ENCODE measurements around the gene EEF2K.

Gene EEF2K

DNA sequence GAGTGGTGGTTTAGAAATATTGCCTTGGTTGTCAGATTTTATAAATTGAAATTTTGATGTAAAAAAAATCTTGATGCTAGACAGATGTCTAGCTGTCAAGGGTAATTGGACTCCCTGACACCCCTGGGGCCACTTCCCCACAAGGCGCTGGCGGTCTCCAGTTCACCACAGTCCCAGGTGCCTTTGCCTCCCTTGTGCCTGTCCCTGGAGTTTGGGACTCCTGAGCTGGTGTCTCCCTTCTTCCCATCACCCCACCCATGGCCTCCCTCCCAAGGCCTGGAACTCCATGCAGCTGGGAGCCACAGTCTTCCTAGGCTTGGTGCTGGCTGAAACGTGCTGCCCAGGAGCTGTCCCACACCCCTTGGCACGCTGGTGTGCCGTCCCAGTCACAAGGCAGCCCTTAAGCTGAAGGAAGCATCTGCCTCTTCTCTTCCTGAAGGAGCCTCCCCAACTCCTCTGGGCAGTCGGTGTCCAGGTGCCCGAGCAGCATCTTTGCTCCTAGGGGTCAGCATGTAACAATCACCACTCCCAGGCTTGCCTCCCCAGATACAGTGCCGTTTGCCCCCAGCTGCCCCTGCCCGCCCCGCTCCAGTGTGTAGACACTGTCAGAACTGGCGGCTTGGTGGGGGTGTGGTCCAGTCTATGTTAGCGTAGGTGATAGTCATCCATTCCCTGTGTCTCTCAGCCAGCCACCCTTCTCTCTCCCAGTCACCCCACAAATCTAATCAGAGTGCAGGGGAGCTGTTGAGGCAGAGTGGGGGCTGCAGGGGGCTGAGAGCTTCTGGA lies 117.3 kb downstream of the EEF2K start:
- no peak overlapping the region for H3K4me3 ChIP-seq (ENCODE audit: low read depth, low read length)
- no peak for DNase-seq (ENCODE audit: low read depth, low spot score)
- TF ChIP-seq, protein P1, sequence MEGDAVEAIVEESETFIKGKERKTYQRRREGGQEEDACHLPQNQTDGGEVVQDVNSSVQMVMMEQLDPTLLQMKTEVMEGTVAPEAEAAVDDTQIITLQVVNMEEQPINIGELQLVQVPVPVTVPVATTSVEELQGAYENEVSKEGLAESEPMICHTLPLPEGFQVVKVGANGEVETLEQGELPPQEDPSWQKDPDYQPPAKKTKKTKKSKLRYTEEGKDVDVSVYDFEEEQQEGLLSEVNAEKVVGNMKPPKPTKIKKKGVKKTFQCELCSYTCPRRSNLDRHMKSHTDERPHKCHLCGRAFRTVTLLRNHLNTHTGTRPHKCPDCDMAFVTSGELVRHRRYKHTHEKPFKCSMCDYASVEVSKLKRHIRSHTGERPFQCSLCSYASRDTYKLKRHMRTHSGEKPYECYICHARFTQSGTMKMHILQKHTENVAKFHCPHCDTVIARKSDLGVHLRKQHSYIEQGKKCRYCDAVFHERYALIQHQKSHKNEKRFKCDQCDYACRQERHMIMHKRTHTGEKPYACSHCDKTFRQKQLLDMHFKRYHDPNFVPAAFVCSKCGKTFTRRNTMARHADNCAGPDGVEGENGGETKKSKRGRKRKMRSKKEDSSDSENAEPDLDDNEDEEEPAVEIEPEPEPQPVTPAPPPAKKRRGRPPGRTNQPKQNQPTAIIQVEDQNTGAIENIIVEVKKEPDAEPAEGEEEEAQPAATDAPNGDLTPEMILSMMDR (IDR thresholded peaks at IDR 0.05; ENCODE audit: low read depth, low read length): no peak
- in situ Hi-C loops (cut with HindIII; ENCODE audit: low sequenced_read_pairs): no loop called here

DNA sequence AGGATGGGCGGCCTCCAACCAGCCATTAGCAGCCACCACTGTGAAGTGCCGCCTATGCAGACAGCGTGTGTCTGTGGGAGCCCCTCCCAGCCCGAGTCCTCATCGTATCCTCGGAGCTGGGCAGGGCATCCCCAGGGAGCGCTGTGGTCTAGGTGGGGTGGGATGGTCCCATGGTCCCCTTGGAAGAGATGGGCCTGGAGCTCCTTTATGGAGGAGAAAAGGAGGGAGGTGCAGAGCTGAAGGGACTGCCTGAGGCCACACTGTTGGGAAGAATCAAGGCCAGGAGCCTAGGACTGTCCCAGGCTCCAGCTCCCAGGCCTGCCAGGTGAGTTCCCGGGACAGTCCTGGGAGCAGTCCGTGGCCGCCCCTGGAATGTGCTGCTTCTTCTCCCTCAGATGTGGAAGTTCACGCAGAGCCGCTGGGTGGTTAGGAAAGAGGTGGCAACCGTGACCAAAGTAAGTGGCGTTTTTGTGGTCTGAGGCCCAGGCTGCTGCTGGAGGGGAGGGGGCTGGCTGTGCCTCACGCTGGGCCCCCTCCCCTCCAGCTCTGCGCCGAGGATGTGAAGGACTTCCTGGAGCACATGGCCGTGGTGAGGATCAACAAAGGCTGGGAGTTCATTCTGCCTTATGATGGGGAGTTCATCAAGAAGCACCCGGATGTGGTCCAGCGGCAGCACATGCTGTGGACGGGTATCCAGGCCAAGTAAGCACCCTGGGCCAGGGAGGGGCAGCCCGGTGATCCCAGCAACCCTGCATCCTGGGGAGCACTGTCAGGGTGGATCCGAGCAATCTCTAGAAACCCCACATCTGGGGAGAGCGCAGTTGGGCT lies 118.1 kb downstream of the EEF2K start:
- no peak overlapping the region for H3K4me3 ChIP-seq (ENCODE audit: low read depth, low read length)
- in situ Hi-C loops (cut with HindIII; ENCODE audit: low sequenced_read_pairs): no loop called here
- TF ChIP-seq, protein P1 (IDR thresholded peaks at IDR 0.05; ENCODE audit: low read depth, low read length): no peak
- DNase-seq (ENCODE audit: low read depth, low spot score): no peak

DNA sequence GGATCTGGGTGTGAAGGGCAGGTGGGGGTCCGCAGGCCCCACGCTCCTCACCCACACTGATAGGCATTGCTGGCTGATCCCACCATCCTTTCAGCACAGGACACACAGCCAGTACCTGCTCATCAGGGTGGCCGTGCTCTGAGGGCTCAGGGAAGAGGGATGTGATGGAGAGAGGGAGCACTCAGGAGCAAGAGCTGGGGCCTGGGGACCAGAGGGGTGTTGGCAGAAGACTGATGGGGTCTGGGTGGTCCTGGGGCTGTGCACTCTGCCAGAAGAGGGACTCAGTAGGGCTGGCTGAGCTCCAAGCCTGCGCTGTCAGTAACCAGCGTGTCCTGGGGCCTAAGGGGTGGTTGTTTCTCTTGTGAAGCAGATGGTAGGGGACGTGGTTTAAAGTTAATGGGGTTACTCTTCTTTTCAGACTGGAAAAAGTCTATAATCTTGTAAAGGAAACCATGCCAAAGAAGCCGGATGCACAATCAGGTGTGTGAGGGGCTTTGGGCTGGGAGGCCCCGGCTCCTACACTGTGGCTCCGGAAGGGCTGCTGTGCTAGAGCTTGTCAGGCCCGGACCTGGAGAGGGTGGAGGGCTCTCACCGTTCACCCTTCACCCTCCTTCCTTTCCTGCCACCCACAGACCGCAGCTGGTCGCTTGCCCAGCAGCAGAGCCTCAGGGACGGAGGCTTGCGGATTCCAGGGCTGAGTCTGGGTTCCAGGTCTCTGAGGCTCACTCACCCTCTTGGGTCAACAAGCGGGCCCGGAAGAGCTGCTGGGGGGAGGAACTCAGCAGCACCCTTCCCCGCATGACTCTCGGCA lies 118.9 kb downstream of the EEF2K start:
- DNase-seq (ENCODE audit: low read depth, low spot score): no peak
- in situ Hi-C loops (cut with HindIII; ENCODE audit: low sequenced_read_pairs): no loop called here
- H3K4me3 ChIP-seq (ENCODE audit: low read depth, low read length): no peak overlapping the region
- TF ChIP-seq, protein P1 (IDR thresholded peaks at IDR 0.05; ENCODE audit: low read depth, low read length): no peak

DNA sequence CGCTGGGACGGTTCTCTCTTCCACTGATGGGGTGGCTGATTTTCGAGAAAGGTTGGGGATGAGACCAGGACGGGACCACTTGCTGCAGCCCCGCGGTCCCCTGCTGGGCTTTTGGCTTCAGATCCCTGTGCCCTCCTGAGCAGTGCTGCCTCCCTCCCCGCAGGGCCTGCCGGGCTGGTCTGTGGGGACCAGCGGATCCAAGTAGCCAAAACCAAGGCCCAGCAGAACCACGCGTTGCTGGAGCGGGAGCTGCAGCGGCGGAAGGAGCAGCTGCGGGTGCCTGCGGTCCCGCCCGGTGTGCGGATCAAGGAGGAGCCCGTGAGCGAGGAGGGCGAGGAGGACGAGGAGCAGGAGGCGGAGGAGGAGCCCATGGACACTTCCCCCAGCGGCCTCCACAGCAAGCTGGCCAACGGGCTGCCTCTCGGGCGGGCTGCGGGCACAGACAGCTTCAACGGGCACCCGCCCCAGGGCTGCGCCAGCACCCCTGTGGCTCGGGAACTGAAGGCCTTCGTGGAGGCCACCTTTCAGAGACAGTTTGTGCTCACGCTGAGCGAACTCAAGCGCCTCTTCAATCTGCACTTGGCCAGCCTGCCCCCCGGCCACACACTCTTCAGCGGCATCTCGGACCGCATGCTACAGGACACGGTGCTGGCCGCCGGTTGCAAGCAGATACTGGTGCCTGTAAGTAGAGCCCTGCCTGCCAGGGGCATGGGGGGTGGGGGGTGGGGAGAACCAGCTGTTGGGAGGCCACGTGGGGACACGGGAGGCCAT lies 119.7 kb downstream of the EEF2K start:
- TF ChIP-seq, protein P1 (IDR thresholded peaks at IDR 0.05; ENCODE audit: low read depth, low read length): no peak
- in situ Hi-C loops (cut with HindIII; ENCODE audit: low sequenced_read_pairs): no loop called here
- H3K4me3 ChIP-seq (ENCODE audit: low read depth, low read length): no peak overlapping the region
- no peak for DNase-seq (ENCODE audit: low read depth, low spot score)

DNA sequence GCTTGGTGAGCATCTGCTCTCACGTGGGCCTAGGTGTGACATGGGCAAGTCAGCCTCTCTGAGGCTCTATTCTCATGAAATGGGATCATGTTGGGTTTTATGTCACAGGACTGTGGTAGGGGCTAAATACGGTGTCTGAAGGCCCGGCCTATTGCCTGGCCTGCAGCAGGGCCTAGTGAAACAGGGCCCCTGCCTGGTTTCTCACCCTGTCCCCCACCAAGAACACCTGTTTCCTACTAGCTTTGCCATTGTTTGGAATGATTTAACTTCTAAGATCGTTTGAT lies 120.2 kb downstream of the EEF2K start:
- no peak for DNase-seq (ENCODE audit: low read depth, low spot score)
- no peak overlapping the region for H3K4me3 ChIP-seq (ENCODE audit: low read depth, low read length)
- in situ Hi-C loops (cut with HindIII; ENCODE audit: low sequenced_read_pairs): no loop called here
- TF ChIP-seq, protein P1 (IDR thresholded peaks at IDR 0.05; ENCODE audit: low read depth, low read length): no peak
